K562 (cell line): ENCODE results near the gene ZNF23. TPM values are rescaled to one million over a fixed set of nuclear protein-coding genes. Genes with fewer than 3 reads are reported as not detected.

ENCODE experiments used
- RERE ChIP-seq: sonication (generic); formaldehyde crosslinking; IDR thresholded peaks from 2 replicates; pipeline ENCODE4 v1.8.0; 2023; ENCODE audit warnings: missing genetic modification reagents, mild to moderate bottlenecking, borderline replicate concordance
- REST ChIP-seq, 2 experiments: fragments of 450-650 bp; formaldehyde crosslinking in 1 of 2; IDR thresholded peaks; 2 replicates each; pipeline versions ENCODE4 v1.4.0 to v1.6.1; 2014 to 2020; ENCODE audit warnings: mild to moderate bottlenecking in 2 of 2, borderline replicate concordance in 1 of 2, low read depth in 1 of 2
- SREBF2 ChIP-seq: sonication (generic); formaldehyde crosslinking; IDR thresholded peaks from 2 replicates; pipeline ENCODE4 v1.4.0; 2020; ENCODE audit warnings: mild to moderate bottlenecking, missing genetic modification reagents
- STAG1 ChIP-seq: sonication (generic); formaldehyde crosslinking; IDR thresholded peaks from 2 replicates; pipeline ENCODE4 v1.5.0; 2020; ENCODE audit warnings: missing genetic modification reagents, borderline replicate concordance
- polyA plus RNA-seq, 8 experiments: library from polyadenylated mRNA; depleted of rRNA in 4 of 8; stranded (reverse) in 5 of 8; unstranded in 3 of 8; fragments of >200 nt; fragmentation: Nextera tagmentation in 2 of 8; fragmentation: Illumina TruSeq in 1 of 8; extraction: Ambion mirVana in 2 of 8; extraction: Trizol in 1 of 8; gene quantifications; 2 replicates each; pipeline versions ENCODE4 v1.2.1 to v1.2.3, GENCODE V29; 2011 to 2014; ENCODE audit warnings: inconsistent platforms in 1 of 8, missing spikeins in 1 of 8
- total RNA-seq, 7 experiments: library from RNA; depleted of rRNA in 6 of 7; stranded (reverse); fragments of >200 nt in 6 of 7; fragmentation: Illumina TruSeq in 2 of 7; extraction: Trizol in 2 of 7; gene quantifications; 2 replicates each; pipeline versions ENCODE4 v1.2.1 to v1.2.3, GENCODE V29; 2011 to 2021; ENCODE audit warnings: low replicate concordance in 1 of 7

The ZNF23 gene
- total and polyA plus RNA-seq, 9 of the 15 experiments (the other 6 are each of a cell fraction or from before 2014, with no cell fraction given) = 4.7 to 13.4 (median 11.2) TPM

- TF ChIP-seq REST (IDR thresholded peaks at IDR 0.05; ENCODE audit: borderline replicate concordance) = peak; percentile 82
- TF ChIP-seq REST (CRISPR knock-in tag; IDR thresholded peaks at IDR 0.05; ENCODE audit: low read depth) = no peak
- peak; percentile 10; the same call in 1 of the 2 replicates for TF ChIP-seq STAG1
- TF ChIP-seq SREBF2 = no peak
- no peak for TF ChIP-seq RERE (CRISPR knock-in tag)
- TF ChIP-seq, all 486 proteins: peak for 11
Observed at GRCh38 chr16:71412270-71413160, 49.5 kb downstream of the ZNF23 start (continued).
